Adrenal gland (tissue), 5 donors: Measurements from ENCODE around the gene PEX14.

Source experiments
- POLR2A ChIP-seq, 2 donors: fragments of 450-650 bp; IDR thresholded peaks; one replicate each; pipeline ENCODE4 v1.6.1; 2017; ENCODE audit warnings: antibody characterized with exemption in 2 of 2, mild to moderate bottlenecking in 2 of 2, moderate library complexity in 1 of 2
- TF ChIP-seq, protein P1 (sequence below), 6 experiments: fragments of 450-650 bp in 4 of 6; fragments of 200-600 bp in 2 of 6; sonication (generic) in 1 of 6; IDR thresholded peaks; 1 replicate in 5 of 6; 2 replicates in 1 of 6; pipeline versions ENCODE4 v1.5.1 to v1.8.0; 2016 to 2021; ENCODE audit warnings: antibody characterized with exemption in 6 of 6, mild to moderate bottlenecking in 2 of 6, moderate library complexity in 1 of 6
- donor health status: DM: no; HTN: no; CAD: no.

DNA sequence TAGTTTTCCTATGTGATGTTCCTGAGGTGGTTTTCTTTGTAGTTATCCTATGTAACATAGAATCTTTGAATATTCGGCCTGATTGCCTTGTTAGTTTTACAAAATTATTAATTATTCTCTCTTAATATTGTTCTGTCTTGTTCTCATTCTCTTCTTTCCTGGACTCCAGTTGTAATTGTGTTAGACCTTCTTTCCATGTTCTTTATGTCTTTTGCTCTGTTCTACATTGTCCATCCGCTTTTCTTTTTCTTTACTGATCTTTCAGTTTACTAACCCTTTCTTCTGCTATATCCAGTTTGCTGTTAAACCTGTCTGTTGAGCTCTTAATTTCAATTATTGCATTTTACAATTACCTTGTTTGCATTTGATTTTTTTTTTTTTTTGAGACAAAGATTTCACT lies 89.3 kb downstream of the PEX14 start:
- TF ChIP-seq, protein P1, sequence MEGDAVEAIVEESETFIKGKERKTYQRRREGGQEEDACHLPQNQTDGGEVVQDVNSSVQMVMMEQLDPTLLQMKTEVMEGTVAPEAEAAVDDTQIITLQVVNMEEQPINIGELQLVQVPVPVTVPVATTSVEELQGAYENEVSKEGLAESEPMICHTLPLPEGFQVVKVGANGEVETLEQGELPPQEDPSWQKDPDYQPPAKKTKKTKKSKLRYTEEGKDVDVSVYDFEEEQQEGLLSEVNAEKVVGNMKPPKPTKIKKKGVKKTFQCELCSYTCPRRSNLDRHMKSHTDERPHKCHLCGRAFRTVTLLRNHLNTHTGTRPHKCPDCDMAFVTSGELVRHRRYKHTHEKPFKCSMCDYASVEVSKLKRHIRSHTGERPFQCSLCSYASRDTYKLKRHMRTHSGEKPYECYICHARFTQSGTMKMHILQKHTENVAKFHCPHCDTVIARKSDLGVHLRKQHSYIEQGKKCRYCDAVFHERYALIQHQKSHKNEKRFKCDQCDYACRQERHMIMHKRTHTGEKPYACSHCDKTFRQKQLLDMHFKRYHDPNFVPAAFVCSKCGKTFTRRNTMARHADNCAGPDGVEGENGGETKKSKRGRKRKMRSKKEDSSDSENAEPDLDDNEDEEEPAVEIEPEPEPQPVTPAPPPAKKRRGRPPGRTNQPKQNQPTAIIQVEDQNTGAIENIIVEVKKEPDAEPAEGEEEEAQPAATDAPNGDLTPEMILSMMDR (IDR thresholded peaks at IDR 0.05) = no peak
- no peak for TF ChIP-seq POLR2A (IDR thresholded peaks at IDR 0.05)
